A673 (cell line): Measurements from ENCODE around the gene OR2AE1.

ENCODE experiments used
- EZH2 ChIP-seq: fragments of 200-600 bp; sonication (generic); IDR thresholded peaks from 2 replicates; pipeline ENCODE4 v1.6.1; 2017; ENCODE audit warnings: borderline replicate concordance, low read depth, mild to moderate bottlenecking, mixed read lengths, antibody characterized with exemption, low read length; ENCODE audit not compliant: poor library complexity, severe bottlenecking
- TF ChIP-seq, protein P1 (sequence below): fragments of 300-800, 200-600 bp; sonication (generic); conservative IDR thresholded peaks from 2 replicates; pipeline ENCODE4 v1.5.1; 2017; ENCODE audit warnings: low read depth, mild to moderate bottlenecking, antibody characterized with exemption, low read length, moderate library complexity, mixed read lengths

GRCh38 chr7:99923200-99923599, 46.4 kb upstream of the OR2AE1 start:
- TF ChIP-seq, protein P1, sequence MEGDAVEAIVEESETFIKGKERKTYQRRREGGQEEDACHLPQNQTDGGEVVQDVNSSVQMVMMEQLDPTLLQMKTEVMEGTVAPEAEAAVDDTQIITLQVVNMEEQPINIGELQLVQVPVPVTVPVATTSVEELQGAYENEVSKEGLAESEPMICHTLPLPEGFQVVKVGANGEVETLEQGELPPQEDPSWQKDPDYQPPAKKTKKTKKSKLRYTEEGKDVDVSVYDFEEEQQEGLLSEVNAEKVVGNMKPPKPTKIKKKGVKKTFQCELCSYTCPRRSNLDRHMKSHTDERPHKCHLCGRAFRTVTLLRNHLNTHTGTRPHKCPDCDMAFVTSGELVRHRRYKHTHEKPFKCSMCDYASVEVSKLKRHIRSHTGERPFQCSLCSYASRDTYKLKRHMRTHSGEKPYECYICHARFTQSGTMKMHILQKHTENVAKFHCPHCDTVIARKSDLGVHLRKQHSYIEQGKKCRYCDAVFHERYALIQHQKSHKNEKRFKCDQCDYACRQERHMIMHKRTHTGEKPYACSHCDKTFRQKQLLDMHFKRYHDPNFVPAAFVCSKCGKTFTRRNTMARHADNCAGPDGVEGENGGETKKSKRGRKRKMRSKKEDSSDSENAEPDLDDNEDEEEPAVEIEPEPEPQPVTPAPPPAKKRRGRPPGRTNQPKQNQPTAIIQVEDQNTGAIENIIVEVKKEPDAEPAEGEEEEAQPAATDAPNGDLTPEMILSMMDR = no peak
- no peak for TF ChIP-seq EZH2
